GM18951 (cell line): ENCODE results near the gene FADS1.

Source experiments
- POLR2A ChIP-seq: IDR thresholded peaks from 4 replicates; pipeline ENCODE4 v1.6.1; 2011; ENCODE audit warnings: mild to moderate bottlenecking; ENCODE audit not compliant: insufficient read length, insufficient read depth; ENCODE audit errors: extremely low read depth
- in situ Hi-C: fragments of 300-500 bp; cut with MboI; formaldehyde crosslinking; loops from one replicate; pipeline ENCODE4 v1.12.0; 2022; ENCODE audit warnings: low sequenced_read_pairs, mixed read lengths, inconsistent platforms; ENCODE audit not compliant: unreplicated experiment

FADS1 gene

DNA sequence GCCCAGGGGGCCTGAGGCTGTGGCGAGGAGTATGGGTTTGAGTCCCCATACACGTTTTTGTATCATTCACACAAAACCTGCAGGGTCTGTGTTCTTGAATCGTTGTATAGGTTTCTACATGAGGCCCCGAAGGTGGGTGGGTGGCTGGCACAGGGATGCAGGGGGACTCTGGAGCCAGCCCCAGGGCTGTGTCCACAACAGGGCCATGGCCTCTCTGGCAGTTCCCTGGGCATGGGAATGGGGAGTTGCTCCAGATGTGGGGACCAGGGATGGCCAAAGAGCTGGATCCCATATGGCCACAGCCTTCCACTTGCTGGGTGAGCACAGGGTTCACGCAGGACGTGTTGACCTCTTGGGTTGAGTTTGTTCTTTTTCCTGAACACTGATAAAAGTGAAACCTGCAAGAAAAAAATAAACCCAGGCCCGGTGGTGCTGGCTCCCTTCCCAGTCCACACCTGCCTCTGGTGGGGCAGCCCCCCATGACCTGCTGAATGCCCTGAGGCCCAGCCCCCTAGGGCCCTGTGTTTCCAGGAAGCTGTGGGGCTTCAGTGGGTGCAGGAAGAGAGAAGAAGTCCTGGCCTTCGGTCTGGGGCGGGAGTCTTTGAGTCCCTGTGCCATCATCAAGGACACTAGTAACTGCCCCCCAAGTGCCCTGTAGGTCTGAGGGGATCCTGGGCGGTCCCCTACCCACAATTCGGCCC, 48.3 kb downstream of the FADS1 start:
- in situ Hi-C loops = no loop called here
- TF ChIP-seq POLR2A = no peak

DNA sequence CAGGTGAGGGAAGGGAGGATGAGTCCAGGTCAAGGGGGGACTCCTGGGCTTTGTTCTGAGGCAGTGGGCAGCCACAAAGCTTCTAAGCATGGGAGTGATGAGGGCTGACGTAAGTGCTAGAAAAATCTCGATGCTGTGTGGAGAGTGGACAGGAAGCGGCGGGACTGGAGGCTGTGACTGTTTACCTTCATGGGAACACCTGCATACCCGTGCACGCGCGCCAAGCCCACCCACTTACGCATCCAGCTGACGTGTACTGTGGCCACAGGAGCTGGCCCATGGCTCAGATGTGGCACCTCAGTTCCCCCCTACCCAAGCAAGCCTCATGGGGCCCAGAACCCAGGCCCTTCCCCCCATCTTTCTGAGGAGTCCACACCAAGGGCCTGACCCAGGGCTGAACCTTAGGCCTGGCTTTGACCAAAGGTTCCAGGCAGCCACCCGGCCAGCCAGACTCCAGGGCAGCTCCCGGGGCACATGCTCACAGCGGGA, 50.4 kb downstream of the FADS1 start:
- no peak for TF ChIP-seq POLR2A
- in situ Hi-C loops = no loop called here

DNA sequence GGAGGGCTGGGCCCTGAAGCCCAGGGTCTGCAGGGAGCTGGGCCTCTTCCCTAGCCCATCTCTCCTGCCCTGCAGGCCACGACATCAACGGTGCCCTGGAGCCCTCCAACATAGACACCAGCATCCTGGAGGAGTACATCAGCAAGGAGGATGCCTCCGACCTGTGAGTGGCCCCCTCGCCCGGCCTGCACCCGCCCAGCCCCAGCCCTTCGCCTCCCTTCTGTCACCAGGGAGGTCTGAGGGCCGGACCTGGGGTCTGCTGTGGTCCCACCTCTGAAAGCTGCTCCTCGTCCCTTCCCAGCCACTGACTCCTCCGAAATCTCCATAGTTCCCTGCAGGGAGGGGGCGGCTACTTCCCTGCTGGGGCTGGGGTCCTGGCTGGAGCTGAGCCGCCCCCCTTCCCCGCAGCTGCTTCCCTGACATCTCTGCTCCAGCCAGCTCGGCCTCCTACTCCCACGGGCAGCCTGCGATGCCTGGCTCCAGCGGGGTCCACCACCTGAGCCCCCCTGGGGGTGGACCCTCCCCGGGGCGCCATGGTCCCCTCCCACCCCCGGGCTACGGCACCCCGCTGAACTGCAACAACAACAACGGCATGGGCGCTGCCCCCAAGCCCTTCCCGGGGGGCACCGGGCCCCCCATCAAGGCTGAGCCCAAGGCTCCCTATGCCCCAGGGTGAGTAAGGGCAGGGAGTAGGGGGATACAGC, 51.1 kb downstream of the FADS1 start:
- no peak for TF ChIP-seq POLR2A
- in situ Hi-C loops = no loop called here

DNA sequence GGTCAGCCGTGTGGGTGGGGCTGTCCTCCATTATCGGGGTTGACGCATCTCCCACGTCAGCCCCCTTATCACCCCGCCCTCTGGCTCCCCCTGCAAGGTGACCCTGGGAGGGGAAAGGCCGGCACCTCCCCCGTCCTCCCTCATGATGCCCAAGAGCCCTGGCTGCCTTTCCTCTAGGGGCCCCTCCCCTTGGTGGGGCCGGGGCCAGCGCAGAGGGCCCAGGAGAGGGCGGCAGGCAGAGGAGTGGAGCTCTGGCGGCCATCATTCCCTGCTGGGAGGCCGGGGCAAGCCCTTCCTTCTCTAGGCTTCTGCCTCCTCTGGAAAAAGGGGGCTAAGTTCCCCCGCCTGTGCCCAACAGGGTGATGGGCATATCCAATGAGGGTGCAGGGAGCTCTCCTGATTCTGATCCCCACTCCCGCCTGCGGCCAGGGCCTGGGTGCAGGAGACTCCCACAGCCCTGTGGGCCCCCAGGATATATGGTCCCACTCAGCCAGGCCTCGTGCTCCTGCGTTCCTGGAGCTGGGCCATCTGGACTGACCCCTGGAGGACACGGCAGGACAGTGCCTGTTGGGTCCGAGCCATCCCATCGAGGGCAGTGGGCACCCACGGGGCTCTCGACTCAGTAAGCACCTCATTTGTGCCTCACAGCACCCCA, 52.1 kb downstream of the FADS1 start:
- in situ Hi-C loops = no loop called here

DNA sequence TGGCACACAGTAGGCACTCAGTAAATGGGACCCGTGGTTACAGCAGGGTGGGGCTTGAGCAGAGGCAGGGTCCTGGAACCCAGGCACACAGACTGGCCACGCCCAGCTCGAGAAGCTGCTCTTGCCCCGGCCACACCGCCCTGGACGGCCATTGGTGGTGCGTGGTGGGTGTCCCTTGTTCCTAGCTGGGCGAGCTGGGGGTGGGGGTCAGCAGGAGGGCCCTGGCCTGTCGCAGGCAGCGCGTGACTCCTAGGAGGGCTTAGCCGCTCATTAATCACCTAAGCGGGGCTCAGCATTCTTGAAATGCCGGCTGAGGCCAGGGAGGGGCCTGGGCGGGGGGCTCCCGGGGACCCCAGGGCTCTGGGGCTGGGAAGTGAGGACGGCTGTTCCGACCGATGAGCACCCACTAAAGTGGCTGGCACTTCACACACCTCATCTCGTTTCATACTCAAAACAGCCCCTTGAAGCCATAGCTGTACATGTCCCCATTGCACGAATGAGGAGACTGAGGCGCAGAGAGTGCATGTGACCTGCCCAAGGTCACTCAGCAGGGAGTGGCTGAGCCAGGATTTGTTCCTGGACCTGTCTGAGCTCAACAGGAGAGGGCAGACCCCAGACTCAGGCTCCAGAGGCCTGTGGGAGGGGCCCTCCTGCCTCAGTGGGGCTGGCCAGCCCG, 52.7 kb downstream of the FADS1 start:
- in situ Hi-C loops = no loop called here
- TF ChIP-seq POLR2A = no peak

More for the DNA sequence above, 52.1 kb downstream of the FADS1 start:
- TF ChIP-seq POLR2A = no peak

DNA sequence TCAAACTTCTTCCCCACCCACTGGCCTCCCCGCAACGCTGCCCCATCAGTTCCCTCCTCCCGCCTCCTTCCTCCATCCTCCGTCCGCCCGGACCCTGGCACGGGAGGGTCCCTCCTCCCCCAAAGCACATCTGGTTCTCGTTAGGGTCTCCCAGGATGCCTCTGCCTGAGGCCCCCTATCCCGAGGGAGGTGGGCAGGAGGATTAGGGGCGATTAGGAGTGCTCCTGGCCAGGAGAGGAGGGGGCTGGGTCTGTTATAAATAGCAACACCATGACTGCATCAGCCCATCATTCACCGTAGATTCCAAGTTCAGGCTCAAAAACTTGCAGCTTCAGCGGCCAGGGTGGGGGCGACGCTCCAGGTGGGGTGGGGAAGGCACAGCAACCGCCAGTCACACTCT, 54.0 kb downstream of the FADS1 start:
- in situ Hi-C loops = no loop called here
- TF ChIP-seq POLR2A = no peak

DNA sequence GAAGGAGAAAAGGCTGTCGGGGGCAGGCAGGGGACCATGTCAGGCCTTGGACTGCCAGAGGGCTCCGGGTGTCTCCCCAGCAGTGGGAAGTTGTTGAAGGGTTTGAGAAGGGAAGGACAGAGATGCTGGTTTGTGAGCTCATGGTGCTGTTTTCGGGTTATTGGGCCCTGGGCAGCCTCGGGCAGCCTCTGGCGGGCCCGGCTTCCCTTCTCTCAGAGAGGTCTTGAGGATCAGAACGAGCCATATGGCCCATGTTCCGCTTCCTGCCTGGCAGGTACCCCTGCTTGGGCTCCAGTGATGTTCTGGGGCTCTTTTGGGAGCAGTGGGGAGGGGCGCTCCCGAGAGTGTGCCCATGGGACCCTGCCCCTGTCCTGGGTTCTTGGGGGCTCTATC, 54.6 kb downstream of the FADS1 start:
- in situ Hi-C loops = no loop called here
- no peak for TF ChIP-seq POLR2A

DNA sequence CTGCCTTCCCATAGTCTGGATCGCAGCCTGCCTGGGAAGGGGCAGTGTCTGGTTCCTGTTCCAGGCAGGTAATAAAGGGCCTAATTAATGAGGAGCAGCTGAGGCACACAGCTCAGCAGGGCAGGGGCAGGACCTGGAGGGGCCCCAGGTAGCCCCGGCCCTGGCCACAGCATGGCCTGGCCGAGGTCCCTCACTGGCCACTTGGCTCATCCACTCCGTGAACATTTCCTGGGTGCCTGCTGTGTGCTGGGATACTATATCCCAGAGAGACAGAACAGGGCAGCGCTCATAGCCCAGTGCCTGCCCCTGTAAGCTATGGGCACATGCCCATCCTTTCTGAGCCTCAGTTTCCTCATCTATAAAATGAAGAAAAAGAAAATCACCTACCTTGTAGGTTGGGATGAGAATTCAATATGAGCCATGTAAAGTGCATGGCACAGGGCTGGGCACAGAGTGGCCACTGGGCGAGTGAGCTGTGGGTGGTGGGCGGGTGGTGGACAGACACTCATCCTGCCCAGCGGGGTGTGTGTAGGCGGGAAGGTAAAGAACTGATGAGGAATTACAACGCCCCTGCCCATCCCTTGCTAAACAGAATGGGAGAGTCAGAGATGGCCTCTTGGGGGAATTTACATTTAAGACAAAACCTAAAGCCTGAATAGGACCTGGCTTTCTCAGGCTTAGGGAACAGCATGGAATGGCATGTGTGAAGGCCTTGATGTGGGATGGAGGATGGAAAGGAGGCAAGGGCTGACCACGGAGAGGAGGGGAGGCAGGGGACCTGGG, 55.2 kb downstream of the FADS1 start:
- TF ChIP-seq POLR2A = no peak
- in situ Hi-C loops = no loop called here

DNA sequence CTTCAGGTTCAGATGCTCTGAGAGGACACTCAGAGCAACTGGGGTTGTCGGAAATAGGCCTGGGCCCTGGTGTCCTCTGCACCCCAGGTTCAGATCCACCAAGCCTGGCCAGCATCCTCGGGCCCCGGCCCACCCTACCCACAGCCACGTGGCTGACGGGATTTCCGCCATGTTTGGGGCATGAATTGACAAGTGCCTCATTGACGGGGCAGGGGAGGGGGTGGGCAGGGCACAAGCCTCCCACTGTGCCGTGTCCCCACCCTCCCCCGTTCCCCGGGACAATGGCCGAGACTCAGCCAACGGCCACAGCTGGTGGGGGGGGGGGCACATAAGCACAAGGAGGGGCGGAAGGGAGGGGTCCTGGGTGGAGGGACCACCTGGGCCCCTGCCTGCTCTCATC, 55.9 kb downstream of the FADS1 start:
- in situ Hi-C loops = no loop called here
- TF ChIP-seq POLR2A = no peak

DNA sequence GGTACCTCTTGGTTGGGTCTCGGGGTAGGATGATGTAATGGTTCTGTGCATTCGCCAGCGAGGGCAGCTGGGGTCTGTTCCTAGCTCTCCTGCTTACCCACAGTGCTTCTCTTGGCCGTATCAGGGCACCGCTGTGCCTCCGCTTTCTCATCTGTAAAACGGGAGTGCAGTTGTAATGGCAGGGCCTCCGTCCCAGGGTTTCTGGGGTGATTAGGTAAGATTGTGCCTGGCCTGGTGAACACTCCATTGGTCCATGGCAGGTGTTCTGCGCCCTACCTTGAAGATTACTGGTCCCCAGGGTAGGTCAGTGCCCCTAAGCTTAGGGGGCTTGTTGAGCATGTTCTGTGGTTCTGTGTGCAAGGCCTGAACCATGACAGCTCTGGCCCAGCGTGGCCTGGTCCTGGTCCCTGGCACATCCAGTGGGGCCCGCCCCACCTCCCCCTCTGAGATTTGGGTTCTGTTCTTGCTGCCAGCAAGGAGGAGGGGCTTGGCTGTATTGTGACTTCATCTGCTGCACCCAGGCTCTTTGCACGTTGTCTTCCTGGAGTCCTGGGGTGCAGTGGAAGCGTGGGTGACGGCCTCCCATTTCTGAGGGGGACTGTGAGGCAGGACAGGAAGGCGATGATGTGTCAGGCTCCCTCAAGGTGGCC, 59.5 kb downstream of the FADS1 start:
- TF ChIP-seq POLR2A = no peak
- in situ Hi-C loops = no loop called here

DNA sequence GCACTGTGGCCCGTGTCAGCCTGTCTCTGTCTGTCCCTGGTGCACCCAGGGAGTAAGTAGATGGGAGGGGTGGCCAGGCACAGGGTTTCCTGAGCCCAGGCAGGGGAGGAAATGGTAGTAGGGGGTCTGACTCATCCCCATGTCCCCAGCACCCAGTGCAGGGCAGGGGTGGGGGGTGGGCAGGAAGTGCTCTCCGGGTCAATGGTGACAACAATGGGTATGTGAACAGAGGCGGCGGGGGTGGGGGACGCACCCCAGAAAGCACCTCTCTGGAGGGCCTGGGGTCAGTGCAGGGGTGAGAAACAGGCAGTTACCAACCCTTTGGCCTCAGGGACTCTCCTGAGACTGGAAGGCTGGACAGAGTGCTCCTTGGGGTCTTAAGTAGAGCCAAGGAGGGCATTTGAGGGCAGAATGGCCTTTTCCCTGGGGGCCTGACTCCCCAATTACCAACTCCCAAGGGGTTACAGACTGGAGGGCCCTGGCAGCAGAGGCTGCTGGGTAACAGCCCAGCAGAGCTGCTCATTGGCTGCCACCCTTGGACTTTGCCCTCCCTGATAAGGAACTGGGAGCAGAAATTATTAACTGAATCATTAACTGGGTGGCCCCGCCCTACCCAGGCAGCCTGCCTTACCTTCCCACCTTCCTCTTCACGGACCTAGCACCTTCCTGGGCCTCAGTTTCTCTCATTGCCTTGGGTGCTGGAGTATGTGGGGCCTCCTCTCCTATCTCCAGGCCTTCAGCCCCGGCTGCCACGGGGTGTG, 60.2 kb downstream of the FADS1 start:
- in situ Hi-C loops = no loop called here
- peak; percentile 47 for TF ChIP-seq POLR2A

DNA sequence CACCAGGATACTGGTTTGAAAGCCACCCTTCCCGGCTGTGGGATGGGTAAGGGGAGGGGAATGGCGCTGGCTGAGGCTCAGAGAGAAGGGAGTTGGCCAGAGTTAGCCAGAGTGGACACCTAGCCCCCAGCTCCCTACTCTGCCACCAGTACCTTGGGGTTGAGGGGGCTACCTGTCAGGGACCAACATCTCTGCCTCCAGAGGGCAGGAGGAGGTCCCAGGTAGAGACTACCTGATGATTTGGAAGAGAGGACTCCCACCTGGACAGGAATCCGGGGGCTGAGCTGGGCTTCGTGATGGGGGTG, 60.7 kb downstream of the FADS1 start:
- no peak for TF ChIP-seq POLR2A
- in situ Hi-C loops = no loop called here
